ENCODE data around the gene KIRREL3.

- TF ChIP-seq, protein P1, sequence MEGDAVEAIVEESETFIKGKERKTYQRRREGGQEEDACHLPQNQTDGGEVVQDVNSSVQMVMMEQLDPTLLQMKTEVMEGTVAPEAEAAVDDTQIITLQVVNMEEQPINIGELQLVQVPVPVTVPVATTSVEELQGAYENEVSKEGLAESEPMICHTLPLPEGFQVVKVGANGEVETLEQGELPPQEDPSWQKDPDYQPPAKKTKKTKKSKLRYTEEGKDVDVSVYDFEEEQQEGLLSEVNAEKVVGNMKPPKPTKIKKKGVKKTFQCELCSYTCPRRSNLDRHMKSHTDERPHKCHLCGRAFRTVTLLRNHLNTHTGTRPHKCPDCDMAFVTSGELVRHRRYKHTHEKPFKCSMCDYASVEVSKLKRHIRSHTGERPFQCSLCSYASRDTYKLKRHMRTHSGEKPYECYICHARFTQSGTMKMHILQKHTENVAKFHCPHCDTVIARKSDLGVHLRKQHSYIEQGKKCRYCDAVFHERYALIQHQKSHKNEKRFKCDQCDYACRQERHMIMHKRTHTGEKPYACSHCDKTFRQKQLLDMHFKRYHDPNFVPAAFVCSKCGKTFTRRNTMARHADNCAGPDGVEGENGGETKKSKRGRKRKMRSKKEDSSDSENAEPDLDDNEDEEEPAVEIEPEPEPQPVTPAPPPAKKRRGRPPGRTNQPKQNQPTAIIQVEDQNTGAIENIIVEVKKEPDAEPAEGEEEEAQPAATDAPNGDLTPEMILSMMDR (conservative IDR thresholded peaks at IDR 0.05) = no peak
- TF ChIP-seq EZH2 (IDR thresholded peaks at IDR 0.05; ENCODE audit: low read depth) = no peak
Observed at GRCh38 chr11:126992804-126993111, 7.8 kb downstream of the KIRREL3 start.
